ENCODE results near the gene JAG1. TPM values are rescaled to one million over a fixed set of nuclear protein-coding genes. Genes with fewer than 3 reads are reported as not detected.
A peak's percentile ranks its signal among the peaks of the same experiment; 100 is the strongest.

JAG1 gene
- polyA plus RNA-seq, 1 donor from 2014 or later: 9.0 TPM

GRCh38 chr20:10670501-10671220 lies 3.1 kb downstream of the JAG1 start:
- Histone ChIP-seq H3K27me3 (ENCODE audit: insufficient read depth, low read depth, low read length) (peaks cover 38% of the 10 kb centered on the region), H3K9me2 (ENCODE audit: insufficient read depth, low read length) (no peaks in the 10 kb centered on the region), H3K36me3 (ENCODE audit: insufficient read depth, low read length) (no peaks in the 10 kb centered on the region), H3F3A (ENCODE audit: insufficient read depth, low read length, poor library complexity, severe bottlenecking) (no peaks in the 10 kb centered on the region), H3K4me3 (ENCODE audit: low read length) (peak overlapping the region; percentile 86), H3K79me2 (replicated peaks; ENCODE audit: insufficient read depth, low read length) (peaks cover 23% of the 10 kb centered on the region), H3K9ac (ENCODE audit: low read length) (no peak overlapping the region), H3K4me2 (ENCODE audit: low read length) (peak overlapping the region; percentile 23), H2AFZ (ENCODE audit: low read depth, low read length) (no peak overlapping the region), H4K20me1 (ENCODE audit: insufficient read depth) (no peaks in the 10 kb centered on the region), H3K27ac (ENCODE audit: low read length) (no peak overlapping the region), H3K9me3 (ENCODE audit: low read length) (no peaks in the 10 kb centered on the region)
- TF ChIP-seq REST (IDR thresholded peaks at IDR 0.05; ENCODE audit: borderline replicate concordance): no peak
- no peak for TF ChIP-seq SMC3 (conservative IDR thresholded peaks at IDR 0.05; ENCODE audit: poor library complexity)
- TF ChIP-seq CTCF (IDR thresholded peaks at IDR 0.05; ENCODE audit: poor library complexity, severe bottlenecking): no peak
- no peak for TF ChIP-seq TAF1 (IDR thresholded peaks at IDR 0.05; ENCODE audit: low read depth)
- no peak for TF ChIP-seq POLR2AphosphoS5 (IDR thresholded peaks at IDR 0.05)
- no peak for TF ChIP-seq MXI1 (conservative IDR thresholded peaks at IDR 0.05; ENCODE audit: poor library complexity, severe bottlenecking)
- no peak for TF ChIP-seq EZH2 (IDR thresholded peaks at IDR 0.05; ENCODE audit: borderline replicate concordance, insufficient read depth, low read length, poor library complexity, severe bottlenecking)
- TF ChIP-seq RAD21 (conservative IDR thresholded peaks at IDR 0.05): no peak
- TF ChIP-seq EP300 (conservative IDR thresholded peaks at IDR 0.05; ENCODE audit: poor library complexity, severe bottlenecking): no peak

- H2AFZ ChIP-seq (ENCODE audit: low read depth, low read length): no peak overlapping the region
- H3K9me3 ChIP-seq (ENCODE audit: low read length): no peaks in the 10 kb centered on the region
- H3K27ac ChIP-seq (ENCODE audit: low read length): no peak overlapping the region
- H3K4me3 ChIP-seq (ENCODE audit: low read length): peak overlapping the region; percentile 86
- no peaks in the 10 kb centered on the region for H3K36me3 ChIP-seq (ENCODE audit: insufficient read depth, low read length)
- H3K4me2 ChIP-seq (ENCODE audit: low read length): no peak overlapping the region
- H3K27me3 ChIP-seq (ENCODE audit: insufficient read depth, low read depth, low read length): peaks cover 33% of the 10 kb centered on the region
- no peak for TF ChIP-seq RAD21 (conservative IDR thresholded peaks at IDR 0.05)
- no peak for TF ChIP-seq MXI1 (conservative IDR thresholded peaks at IDR 0.05; ENCODE audit: poor library complexity, severe bottlenecking)
- TF ChIP-seq EZH2 (IDR thresholded peaks at IDR 0.05; ENCODE audit: borderline replicate concordance, insufficient read depth, low read length, poor library complexity, severe bottlenecking): no peak
- no peak for TF ChIP-seq SMC3 (conservative IDR thresholded peaks at IDR 0.05; ENCODE audit: poor library complexity)
- TF ChIP-seq EP300 (conservative IDR thresholded peaks at IDR 0.05; ENCODE audit: poor library complexity, severe bottlenecking): no peak
- TF ChIP-seq TAF1 (IDR thresholded peaks at IDR 0.05; ENCODE audit: low read depth): no peak
- no peak for TF ChIP-seq POLR2AphosphoS5 (IDR thresholded peaks at IDR 0.05)
- TF ChIP-seq REST (IDR thresholded peaks at IDR 0.05; ENCODE audit: borderline replicate concordance): no peak
- TF ChIP-seq CTCF (IDR thresholded peaks at IDR 0.05; ENCODE audit: poor library complexity, severe bottlenecking): no peak
- no peaks in the 10 kb centered on the region for H3F3A ChIP-seq (ENCODE audit: insufficient read depth, low read length, poor library complexity, severe bottlenecking)
- H4K20me1 ChIP-seq (ENCODE audit: insufficient read depth): no peaks in the 10 kb centered on the region
- H3K9me2 ChIP-seq (ENCODE audit: insufficient read depth, low read length): no peaks in the 10 kb centered on the region
- H3K79me2 ChIP-seq (replicated peaks; ENCODE audit: insufficient read depth, low read length): peaks cover 23% of the 10 kb centered on the region
- H3K9ac ChIP-seq (ENCODE audit: low read length): no peak overlapping the region
Observed at GRCh38 chr20:10669843-10670446, 3.9 kb downstream of the JAG1 start.

Data from neural cell (in vitro differentiated cells).